GM23248 (cell line): Measurements from ENCODE around the gene CRTAC1. TPM values are rescaled to one million over a fixed set of nuclear protein-coding genes. Genes with fewer than 3 reads are reported as not detected.

Experiments
- DNase-seq: peaks from one replicate; pipeline ENCODE4 v3.0.0-alpha.2; 2015
- H2AFZ ChIP-seq: fragments of 200-600 bp; sonication (generic); 2 replicates; pipeline ENCODE4 v1.6.1; 2016; ENCODE audit warnings: antibody characterized with exemption
- H3F3A ChIP-seq: fragments of 200-600 bp; sonication (generic); 2 replicates; pipeline ENCODE4 v1.6.1; 2016; ENCODE audit warnings: mild to moderate bottlenecking, antibody characterized with exemption, mixed run types; ENCODE audit not compliant: insufficient read depth
- H3K27ac ChIP-seq: fragments of 200-600 bp; sonication (generic); 2 replicates; pipeline ENCODE4 v1.5.1; 2016; ENCODE audit warnings: mild to moderate bottlenecking
- H3K27me3 ChIP-seq: fragments of 200-600 bp; sonication (generic); replicated peaks from 2 replicates; pipeline ENCODE4 v1.6.1; 2016; ENCODE audit warnings: mild to moderate bottlenecking; ENCODE audit not compliant: insufficient read depth
- H3K36me3 ChIP-seq: fragments of 200-600 bp; sonication (generic); 2 replicates; pipeline ENCODE4 v1.6.1; 2016; ENCODE audit warnings: low read depth, mild to moderate bottlenecking
- H3K4me1 ChIP-seq: fragments of 200-600 bp; sonication (generic); 2 replicates; pipeline ENCODE4 v1.6.1; 2016; ENCODE audit warnings: mild to moderate bottlenecking; ENCODE audit not compliant: insufficient read depth
- H3K4me2 ChIP-seq: fragments of 200-600 bp; sonication (generic); one replicate; pipeline ENCODE4 v1.6.1; 2016; ENCODE audit warnings: mild to moderate bottlenecking; ENCODE audit not compliant: unreplicated experiment
- H3K4me3 ChIP-seq: fragments of 200-600 bp; sonication (generic); 2 replicates; pipeline ENCODE4 v1.5.1; 2016; ENCODE audit warnings: mild to moderate bottlenecking
- H3K79me2 ChIP-seq: fragments of 200-600 bp; sonication (generic); 2 replicates; pipeline ENCODE4 v1.6.1; 2016; ENCODE audit warnings: mild to moderate bottlenecking; ENCODE audit not compliant: insufficient read depth
- H3K9ac ChIP-seq: fragments of 200-600 bp; sonication (generic); 2 replicates; pipeline ENCODE4 v1.6.1; 2016; ENCODE audit warnings: mild to moderate bottlenecking
- H3K9me2 ChIP-seq: fragments of 200-600 bp; sonication (generic); 2 replicates; pipeline ENCODE4 v1.6.1; 2016; ENCODE audit warnings: mixed run types, mild to moderate bottlenecking, moderate library complexity; ENCODE audit not compliant: insufficient read depth
- H3K9me3 ChIP-seq: fragments of 200-600 bp; sonication (generic); one replicate; pipeline ENCODE4 v1.6.1; 2017; ENCODE audit warnings: low read depth
- H4K20me1 ChIP-seq: fragments of 200-600 bp; sonication (generic); 2 replicates; pipeline ENCODE4 v1.6.0; 2016; ENCODE audit not compliant: insufficient read depth
- EZH2 ChIP-seq: fragments of 200-600 bp; sonication (generic); IDR thresholded peaks from 2 replicates; pipeline ENCODE4 v1.6.1; 2018; ENCODE audit warnings: antibody characterized with exemption, mild to moderate bottlenecking; ENCODE audit not compliant: insufficient read depth, poor library complexity, severe bottlenecking
- EZH2phosphoT487 ChIP-seq: fragments of 200-600 bp; sonication (generic); IDR thresholded peaks from 2 replicates; pipeline ENCODE4 v1.6.1; 2018; ENCODE audit warnings: antibody characterized with exemption, moderate library complexity, mild to moderate bottlenecking, low read depth; ENCODE audit not compliant: insufficient read depth
- WGBS, 2 experiments: methylation state at CpG; one replicate each; pipeline ENCODE4 v1.1.6; 2015 to 2017; ENCODE audit warnings: low lambda C conversion rate in 2 of 2, low coverage in 1 of 2; ENCODE audit errors: missing lambda C conversion rate in 2 of 2; 5-methylcytosine and 5-hydroxymethylcytosine counted together
- in situ Hi-C: fragments of 300-500 bp; cut with MboI; formaldehyde crosslinking; loops from 2 replicates; pipeline ENCODE4 v1.15.0; 2020
- polyA plus RNA-seq: library from polyadenylated mRNA; unstranded; fragments of >200 nt; fragmentation: Nextera tagmentation; extraction: Ambion mirVana; gene quantifications from 2 replicates; pipeline ENCODE4 v1.2.1, GENCODE V29; 2016
- total RNA-seq: library from RNA; depleted of rRNA; stranded (reverse); fragments of >200 nt; shearing (Covaris generic); gene quantifications from 2 replicates; pipeline ENCODE4 v1.2.3, GENCODE V29; 2014

The CRTAC1 gene
- total and polyA plus RNA-seq, 2 experiments from 2014 or later, result not detected

DNA sequence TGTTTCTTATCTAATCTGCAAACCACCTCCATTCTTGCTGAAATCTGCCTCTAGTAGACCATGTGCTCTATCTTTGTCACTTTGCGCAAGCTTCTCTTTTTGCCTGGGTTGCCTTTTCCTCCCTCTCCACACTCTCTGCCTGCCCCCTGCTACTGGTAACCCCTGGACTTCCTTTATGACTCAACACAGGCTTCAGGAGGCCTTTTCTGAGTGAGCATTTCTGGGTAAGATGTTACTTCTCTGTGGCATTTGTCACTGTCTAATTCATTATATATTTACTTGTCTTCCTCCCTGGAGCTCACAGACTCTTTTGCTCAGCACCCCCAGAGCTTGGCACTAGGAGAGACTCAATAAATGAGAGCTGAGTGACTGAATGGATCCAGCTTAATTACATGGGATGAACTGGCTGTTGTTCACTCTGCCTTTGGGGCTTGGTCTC is 172.4 kb downstream of the CRTAC1 start:
- Histone ChIP-seq H3K27ac (no peak overlapping the region), H3K9ac (no peak overlapping the region), H3F3A (no peaks in the 10 kb centered on the region), H4K20me1 (no peaks in the 10 kb centered on the region), H3K79me2 (no peaks in the 10 kb centered on the region), H3K36me3 (no peaks in the 10 kb centered on the region), H3K4me3 (no peak overlapping the region), H3K4me2 (no peak overlapping the region), H3K27me3 (peaks cover 26% of the 10 kb centered on the region; the same call in 1 of the 2 replicates), H2AFZ (no peak overlapping the region), H3K4me1 (no peaks in the 10 kb centered on the region), H3K9me2 (no peaks in the 10 kb centered on the region), H3K9me3 (no peaks in the 10 kb centered on the region)
- TF ChIP-seq EZH2 (no peak), EZH2phosphoT487 (no peak)
- in situ Hi-C loops, result no loop called here
- no peak for DNase-seq
- WGBS, 2 experiments, result 29 to 56% methylated on average over 1 of the region's 1 CpG

GRCh38 chr10:97854743-97855142 is 175.7 kb downstream of the CRTAC1 start:
- no peaks in the 10 kb centered on the region for H4K20me1 ChIP-seq
- H3F3A ChIP-seq, result no peaks in the 10 kb centered on the region
- TF ChIP-seq EZH2 (no peak), EZH2phosphoT487 (no peak)
- no peaks in the 10 kb centered on the region for H3K4me1 ChIP-seq
- H3K36me3 ChIP-seq, result no peaks in the 10 kb centered on the region
- H3K4me3 ChIP-seq, result no peak overlapping the region
- H3K4me2 ChIP-seq, result no peak overlapping the region
- H3K27me3 ChIP-seq, result peaks cover 38% of the 10 kb centered on the region
- H3K9me3 ChIP-seq, result no peaks in the 10 kb centered on the region
- H3K9ac ChIP-seq, result no peak overlapping the region
- no peak overlapping the region for H2AFZ ChIP-seq
- H3K27ac ChIP-seq, result no peak overlapping the region
- in situ Hi-C loops, result no loop called here
- H3K79me2 ChIP-seq, result no peaks in the 10 kb centered on the region
- no peaks in the 10 kb centered on the region for H3K9me2 ChIP-seq
- 67 to 74% methylated on average over 3 of the region's 3 CpGs for WGBS, 2 experiments
- DNase-seq, result no peak

- Histone ChIP-seq H3K4me1 (no peaks in the 10 kb centered on the region), H3K9me3 (no peaks in the 10 kb centered on the region), H3K9me2 (no peaks in the 10 kb centered on the region), H4K20me1 (no peaks in the 10 kb centered on the region), H3K4me2 (no peak overlapping the region), H2AFZ (no peak overlapping the region), H3K9ac (no peak overlapping the region), H3K27ac (no peak overlapping the region), H3K4me3 (no peak overlapping the region), H3K36me3 (no peaks in the 10 kb centered on the region), H3F3A (no peaks in the 10 kb centered on the region), H3K79me2 (no peaks in the 10 kb centered on the region), H3K27me3 (peaks cover 36% of the 10 kb centered on the region)
- 25 to 46% methylated on average over 4 of the region's 4 CpGs for WGBS, 2 experiments
- no peak for DNase-seq
- TF ChIP-seq EZH2phosphoT487 (no peak), EZH2 (no peak)
- in situ Hi-C loops, result no loop called here
These were observed 177.5 kb downstream of the CRTAC1 start for GRCh38 chr10:97852840-97853405.

GRCh38 chr10:97852277-97852676 is 178.1 kb downstream of the CRTAC1 start:
- Histone ChIP-seq H3F3A (no peaks in the 10 kb centered on the region), H3K36me3 (no peaks in the 10 kb centered on the region), H3K4me3 (no peak overlapping the region), H3K4me2 (no peak overlapping the region), H4K20me1 (no peaks in the 10 kb centered on the region), H3K4me1 (no peaks in the 10 kb centered on the region), H3K9me2 (no peaks in the 10 kb centered on the region), H3K27ac (no peak overlapping the region), H3K79me2 (no peaks in the 10 kb centered on the region), H3K27me3 (peaks cover 37% of the 10 kb centered on the region), H3K9ac (no peak overlapping the region), H3K9me3 (no peaks in the 10 kb centered on the region), H2AFZ (no peak overlapping the region)
- WGBS, 2 experiments, result 31 to 39% methylated on average over 3 of the region's 3 CpGs
- DNase-seq, result no peak
- in situ Hi-C loops, result no loop called here
- no peak for TF ChIP-seq EZH2phosphoT487
- TF ChIP-seq EZH2, result no peak
